Body of pancreas (tissue), 4 donors: ENCODE measurements around the gene GORASP1.

Experiments used
- CTCF ChIP-seq, 7 experiments: fragments of 450-650 bp in 4 of 7; fragments of 200-600 bp in 3 of 7; sonication (generic) in 3 of 7; IDR thresholded peaks; one replicate each; pipeline ENCODE4 v1.5.1; 2016 to 2019; ENCODE audit warnings: antibody characterized with exemption in 7 of 7
- POLR2A ChIP-seq, 3 donors: fragments of 450-650 bp; IDR thresholded peaks; one replicate each; pipeline ENCODE4 v1.6.1; 2016; ENCODE audit warnings: antibody characterized with exemption in 3 of 3, mild to moderate bottlenecking in 2 of 3

GRCh38 chr3:39068556-39068955 lies 38.9 kb downstream of the GORASP1 start:
- TF ChIP-seq CTCF (IDR thresholded peaks at IDR 0.05) (no peak), POLR2A (IDR thresholded peaks at IDR 0.05) (no peak)
